Fibroblast of skin of scalp (primary cell): Measurements from ENCODE around the gene KDM1A.

Source experiments
- DNase-seq: peaks from one replicate; pipeline ENCODE4 v3.0.0-alpha.2; 2013

KDM1A gene

DNA sequence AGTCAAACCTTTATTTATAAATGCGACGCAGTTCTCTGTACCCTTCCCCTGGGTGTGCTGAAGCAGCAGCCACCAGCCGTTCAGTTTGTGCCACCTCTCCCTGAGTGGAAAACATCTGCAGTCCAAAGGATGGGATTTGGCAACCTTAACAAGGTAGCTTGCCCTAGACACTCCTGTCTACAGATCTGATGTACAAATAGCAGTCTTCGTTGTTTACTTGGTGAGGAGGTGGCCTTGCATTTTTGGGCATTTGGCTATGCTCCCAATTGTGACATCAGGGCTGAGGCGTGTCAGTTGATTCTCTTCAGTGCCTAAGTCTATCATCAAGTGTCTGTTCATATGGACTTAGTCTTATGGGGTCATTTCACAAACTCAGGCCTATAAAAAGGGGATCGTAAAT is 59.8 kb downstream of the KDM1A start:
- DNase-seq: no peak

- DNase-seq: no peak
Observed at GRCh38 chr1:23080885-23081284, 61.6 kb downstream of the KDM1A start.

DNA sequence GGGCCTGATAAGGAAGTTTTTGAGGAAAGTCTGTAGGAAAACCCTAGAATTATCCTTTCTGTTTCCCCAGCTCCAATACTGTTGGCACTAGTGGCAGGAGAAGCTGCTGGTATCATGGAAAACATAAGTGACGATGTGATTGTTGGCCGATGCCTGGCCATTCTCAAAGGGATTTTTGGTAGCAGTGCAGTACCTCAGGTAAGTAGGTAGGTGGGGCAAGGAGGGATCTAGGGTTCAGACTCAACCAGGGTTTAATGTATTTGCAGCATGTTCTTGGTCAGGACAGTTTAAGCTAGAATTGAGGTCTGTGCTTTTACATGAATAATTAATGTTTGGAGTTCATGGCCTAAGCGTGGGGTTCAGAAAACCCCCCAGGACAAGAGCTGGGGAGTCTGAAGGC is 62.1 kb downstream of the KDM1A start:
- no peak for DNase-seq

GRCh38 chr1:23083714-23084480 is 64.6 kb downstream of the KDM1A start:
- DNase-seq: no peak

DNA sequence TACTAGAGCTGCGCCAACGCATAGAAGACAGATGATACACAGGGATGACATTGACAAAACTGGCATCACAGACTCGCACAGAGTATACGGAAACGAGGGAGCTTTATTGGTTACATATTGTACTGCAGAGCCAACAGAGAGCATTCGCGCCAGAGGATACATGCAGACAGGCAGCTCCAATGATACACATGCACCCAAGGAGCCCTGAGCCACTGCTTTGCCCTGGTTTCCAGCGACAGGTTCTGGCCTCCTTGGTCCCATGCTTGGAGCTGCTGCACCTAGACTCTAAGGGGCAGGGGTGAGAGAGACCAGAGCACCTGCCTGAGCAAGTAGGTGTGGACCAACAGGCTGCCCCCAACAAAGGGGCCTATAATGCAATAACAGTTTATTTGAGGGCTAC is 65.6 kb downstream of the KDM1A start:
- DNase-seq: no peak

- no peak for DNase-seq
Observed at GRCh38 chr1:23085696-23086095, 66.4 kb downstream of the KDM1A start.

DNA sequence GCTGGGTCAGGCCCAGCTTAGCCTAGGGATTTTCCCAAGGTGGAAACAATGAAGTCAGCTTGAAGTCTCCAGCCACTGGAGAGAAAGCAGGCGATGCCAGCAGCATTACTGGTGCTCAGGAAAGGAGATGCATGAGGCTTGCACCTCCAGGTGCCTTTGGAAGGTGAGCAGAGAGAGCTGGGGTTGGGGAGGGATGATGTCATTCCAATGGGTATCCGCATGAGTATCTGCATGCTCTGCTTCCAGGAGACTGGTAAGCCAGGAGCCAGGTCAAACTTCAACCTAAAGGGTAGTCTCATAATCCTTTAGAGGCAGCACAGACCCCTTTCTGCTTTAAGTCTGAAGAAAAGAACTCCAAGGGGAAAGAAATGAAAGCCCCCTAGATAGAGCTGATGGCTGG is 68.8 kb downstream of the KDM1A start:
- DNase-seq: no peak

- no peak for DNase-seq
Observed at GRCh38 chr1:23090056-23090455, 70.8 kb downstream of the KDM1A start.

- no peak for DNase-seq
Observed at GRCh38 chr1:23091545-23091944, 72.3 kb downstream of the KDM1A start.

DNA sequence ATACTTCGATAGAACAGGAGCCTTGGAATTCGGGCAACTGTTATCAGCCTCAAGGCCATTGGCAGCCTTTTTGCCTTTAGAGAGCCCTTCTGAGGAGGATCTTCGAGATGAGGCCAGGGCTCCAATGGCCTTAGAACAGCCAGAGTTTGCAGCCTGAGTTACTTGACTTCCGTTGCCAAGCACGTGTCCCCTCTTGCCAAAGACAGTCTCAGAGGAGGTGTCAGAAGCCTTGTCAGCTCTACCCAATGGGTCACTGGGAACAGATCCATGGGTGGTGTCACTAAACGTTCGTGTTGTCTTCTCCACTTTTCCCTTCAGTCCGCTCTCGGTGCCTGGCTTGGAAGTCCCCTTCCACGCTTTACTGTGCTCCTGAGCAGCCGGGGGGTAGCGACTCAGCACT is 73.2 kb downstream of the KDM1A start:
- no peak for DNase-seq

DNA sequence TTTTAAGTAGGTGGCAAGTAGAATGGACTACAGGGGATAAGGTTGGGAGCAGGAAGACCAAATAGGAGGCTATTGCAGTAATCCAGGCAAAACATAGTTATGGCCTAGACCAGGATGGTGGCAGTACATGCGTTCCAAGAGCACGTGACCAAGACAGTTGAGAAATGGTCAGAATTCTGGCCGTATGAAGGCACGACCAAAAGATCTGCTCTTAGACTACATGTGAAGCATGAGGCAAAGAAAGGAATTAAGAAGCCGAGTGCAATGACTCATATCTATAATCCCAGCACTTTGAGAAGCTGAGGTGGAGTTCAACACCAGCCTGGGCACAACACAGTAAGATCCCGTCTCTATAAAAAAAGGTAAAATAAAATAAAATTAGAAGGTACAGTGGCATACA is 78.0 kb downstream of the KDM1A start:
- no peak for DNase-seq

DNA sequence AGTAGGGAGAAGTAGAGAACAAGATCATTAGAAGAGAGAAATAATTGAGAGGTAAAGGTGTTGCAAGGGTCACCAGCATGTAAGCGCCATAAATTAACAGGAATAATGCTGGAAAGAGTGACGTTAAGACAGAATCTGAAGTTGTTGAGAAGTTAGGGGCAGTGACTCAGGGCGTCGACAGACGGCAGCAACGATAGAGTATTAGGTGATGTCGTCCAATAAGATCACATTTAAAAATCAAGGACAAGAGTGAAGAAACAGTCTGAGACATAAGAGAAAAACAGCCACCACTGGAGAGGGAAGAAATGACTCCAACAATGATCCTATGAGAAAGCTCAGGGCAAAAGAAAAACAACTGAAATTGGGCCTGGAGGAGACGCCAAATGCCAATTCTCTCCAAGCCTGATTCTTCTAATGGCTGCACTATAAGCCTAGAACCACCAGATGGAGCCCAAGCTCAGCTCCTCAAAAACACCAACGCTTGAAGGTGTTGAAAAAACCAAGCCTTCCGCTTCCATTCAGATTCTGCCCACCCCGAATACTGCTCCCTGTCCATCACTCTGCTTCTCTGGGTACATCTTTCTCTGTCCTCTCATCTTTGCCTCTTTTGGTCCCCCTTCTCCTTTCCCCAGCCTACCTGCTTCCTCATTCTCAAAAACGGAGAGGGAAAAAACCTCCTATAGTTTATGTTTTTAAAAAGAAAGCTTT is 79.3 kb downstream of the KDM1A start:
- DNase-seq: peak; percentile 78

DNA sequence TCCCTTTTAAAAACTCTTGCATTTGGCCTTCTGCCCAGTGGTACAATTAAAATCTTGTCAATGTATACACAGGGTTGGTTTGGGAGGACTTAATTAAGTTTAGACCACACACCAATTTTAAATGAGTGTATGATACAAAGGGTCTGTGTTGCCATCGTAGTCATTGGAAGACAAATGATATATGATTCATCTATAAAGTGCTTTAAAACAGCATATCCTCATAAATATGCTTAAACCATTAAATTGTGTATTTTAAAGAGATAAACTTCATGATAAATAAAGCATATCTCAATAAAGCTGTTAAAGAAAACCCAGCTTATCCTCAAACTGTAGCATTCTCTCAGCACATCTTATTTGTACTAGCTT is 79.9 kb downstream of the KDM1A start:
- DNase-seq: no peak

DNA sequence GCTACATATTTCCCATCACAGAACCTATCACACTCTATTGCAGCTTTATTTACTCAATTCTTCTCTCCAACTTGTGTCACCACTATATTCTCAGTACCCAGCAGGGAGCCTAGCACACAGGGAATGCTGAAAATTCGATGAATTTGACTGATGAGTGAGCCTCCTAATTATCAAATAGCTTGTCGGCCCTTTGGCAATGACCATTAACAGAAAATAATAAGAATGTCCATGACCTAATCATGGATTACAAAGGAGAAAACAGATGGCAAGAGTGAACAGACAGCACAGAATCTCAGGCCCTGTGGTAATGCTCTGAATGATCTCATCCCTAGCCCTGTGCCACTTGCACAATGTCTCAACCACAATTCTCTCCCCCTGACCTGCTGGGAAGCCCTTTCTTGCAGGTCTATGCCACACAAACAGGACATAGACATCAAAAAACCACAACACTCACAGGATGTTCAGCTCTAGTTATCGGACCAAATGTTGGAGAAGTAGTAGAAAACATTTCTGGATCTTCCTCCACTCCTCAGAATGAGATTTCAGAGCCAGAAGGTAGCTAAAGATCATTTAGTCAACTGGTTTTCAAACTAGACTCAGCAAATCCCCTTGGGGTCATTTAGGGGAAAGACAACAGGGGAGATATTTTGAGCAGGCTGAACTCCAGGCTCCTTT is 80.9 kb downstream of the KDM1A start:
- peak; percentile 92 for DNase-seq

GRCh38 chr1:23101101-23101827 is 82.0 kb downstream of the KDM1A start:
- peak; percentile 43 for DNase-seq

DNA sequence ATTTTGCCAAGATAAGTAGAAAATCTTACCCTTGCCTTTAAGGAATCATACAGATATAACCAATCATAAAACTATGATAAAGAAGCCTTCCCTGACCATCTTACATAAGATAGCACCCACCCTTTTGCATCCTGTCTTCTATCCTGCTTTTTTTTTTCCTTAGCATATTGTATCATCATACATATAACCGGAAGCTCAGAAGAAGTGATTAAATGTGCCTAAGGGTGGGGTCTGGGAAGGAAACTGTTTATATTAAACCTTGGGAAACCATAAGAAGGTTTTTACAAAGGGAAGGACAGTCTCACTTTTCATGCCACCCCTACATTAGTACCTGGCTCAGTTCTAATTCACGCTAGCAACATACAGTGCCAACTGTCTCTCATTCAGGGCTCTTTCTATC is 82.6 kb downstream of the KDM1A start:
- DNase-seq: no peak

GRCh38 chr1:23102289-23102688 is 83.0 kb downstream of the KDM1A start:
- peak; percentile 59 for DNase-seq

- DNase-seq: no peak
Observed at GRCh38 chr1:23103001-23103889, 84.0 kb downstream of the KDM1A start.

DNA sequence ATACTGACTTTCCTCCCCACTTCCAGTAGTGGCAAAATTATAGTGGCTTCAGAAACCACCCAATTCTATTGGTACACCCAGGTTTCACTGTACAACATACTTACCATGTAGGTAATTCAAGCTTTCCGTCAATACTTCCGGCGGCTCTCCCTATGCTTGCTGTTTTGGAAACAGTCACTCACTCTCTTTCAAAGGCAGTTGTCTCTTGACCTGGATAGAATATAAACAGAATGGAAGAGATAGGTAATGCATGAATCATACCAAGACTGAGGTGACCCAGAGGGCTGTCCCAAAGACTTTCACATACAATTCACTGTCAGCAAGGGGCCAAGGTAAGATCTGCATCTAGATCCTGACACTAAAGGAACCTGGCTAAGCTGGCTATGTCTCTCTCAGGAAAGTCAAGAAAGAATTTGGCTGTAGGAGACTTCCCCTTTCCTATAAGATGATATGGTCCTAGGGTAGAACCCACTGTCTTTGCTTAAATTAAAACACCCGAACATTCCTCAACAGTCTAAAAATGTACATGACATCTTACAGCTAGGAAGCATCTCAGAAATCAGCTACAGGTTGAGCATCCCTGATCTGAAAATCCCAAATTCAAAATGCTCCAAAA is 89.8 kb downstream of the KDM1A start:
- no peak for DNase-seq

DNA sequence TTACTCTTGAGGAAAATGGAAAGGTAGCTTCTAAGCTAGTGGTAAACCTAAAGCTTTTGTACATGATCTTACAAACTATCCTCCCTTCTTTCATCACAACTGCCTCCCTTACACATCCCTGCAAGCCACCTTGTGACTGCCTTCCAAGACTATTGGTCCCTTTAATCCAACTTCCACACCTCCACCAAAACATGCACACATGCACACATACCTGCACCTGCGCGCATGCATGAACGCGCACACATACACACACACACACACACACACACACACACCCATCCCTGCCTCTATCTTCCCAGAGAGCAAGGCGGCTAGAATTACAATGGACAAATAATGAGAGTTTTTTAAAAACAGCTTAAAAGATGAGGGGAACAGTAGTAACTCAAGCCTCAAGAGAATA is 91.1 kb downstream of the KDM1A start:
- DNase-seq: no peak
